B cell (primary cell): ENCODE data around the gene HSPD1. TPM values are rescaled to one million over a fixed set of nuclear protein-coding genes. Genes with fewer than 3 reads are reported as not detected.

Experiments used
- ATAC-seq: fragments of 200-7000 bp; cut with Tn5 transposase; one replicate; pipeline ENCODE4 v1.10.0; 2021; ENCODE audit warnings: low read depth, mild to moderate bottlenecking, moderate number of reproducible peaks, moderate library complexity
- CTCF ChIA-PET: fragments of 350-600 bp; sonication (Branson Sonifier 250); formaldehyde crosslinking; loops from one replicate; lab custom pipeline; 2021; ENCODE audit warnings: antibody characterized with exemption, inconsistent platforms; lab: Charles Lee
- POLR2A ChIA-PET: fragments of 350-600 bp; sonication (Branson Sonifier 250); formaldehyde crosslinking; loops from one replicate; lab custom pipeline; 2021; ENCODE audit warnings: antibody characterized with exemption; lab: Charles Lee
- DNase-seq: peaks from one replicate; pipeline ENCODE4 v3.0.0; 2013
- H2AFZ ChIP-seq: 2 replicates; pipeline ENCODE4 v1.6.1; 2012; ENCODE audit warnings: mild to moderate bottlenecking, low read depth, low read length; ENCODE audit not compliant: insufficient read depth, poor library complexity, severe bottlenecking
- H3K27ac ChIP-seq, 2 donors: 1 replicate in 1 of 2; 2 replicates in 1 of 2; pipeline ENCODE4 v1.5.1; 2012 to 2013; ENCODE audit warnings: low read length in 2 of 2, mild to moderate bottlenecking in 2 of 2, moderate library complexity in 1 of 2
- H3K27me3 ChIP-seq, 4 experiments: fragments of 200-600 bp in 1 of 4; sonication (generic) in 1 of 4; replicated peaks in 1 of 4; 1 replicate in 2 of 4; 2 replicates in 2 of 4; pipeline versions ENCODE4 v1.6.1 to v1.7.0; 2013 to 2016; ENCODE audit warnings: low read length in 3 of 4, mild to moderate bottlenecking in 2 of 4, mixed read lengths in 1 of 4, moderate library complexity in 1 of 4; ENCODE audit not compliant: insufficient read depth in 4 of 4, control insufficient read depth in 3 of 4; ENCODE audit errors: control extremely low read depth in 1 of 4
- H3K36me3 ChIP-seq, 2 experiments: replicated peaks in 1 of 2; 1 replicate in 1 of 2; 2 replicates in 1 of 2; pipeline versions ENCODE4 v1.6.1 to v1.7.1; 2013; ENCODE audit warnings: low read length in 1 of 2; ENCODE audit not compliant: insufficient read depth in 2 of 2, control insufficient read depth in 1 of 2; ENCODE audit errors: control extremely low read depth in 1 of 2, extremely low read depth in 1 of 2
- H3K4me1 ChIP-seq, 2 donors: fragments of 200-600 bp in 1 of 2; sonication (generic) in 1 of 2; 1 replicate in 1 of 2; 2 replicates in 1 of 2; pipeline versions ENCODE4 v1.5.1 to v1.6.1; 2013 to 2017; ENCODE audit warnings: low read length in 2 of 2; ENCODE audit not compliant: control insufficient read depth in 2 of 2, insufficient read depth in 2 of 2
- H3K4me2 ChIP-seq: replicated peaks from 2 replicates; pipeline ENCODE3; 2012; ENCODE audit warnings: mild to moderate bottlenecking, low read depth, low read length; ENCODE audit not compliant: poor library complexity, severe bottlenecking
- H3K4me3 ChIP-seq, 5 experiments: fragments of 200-600 bp in 1 of 5; sonication (generic) in 1 of 5; 1 replicate in 3 of 5; 2 replicates in 2 of 5; pipeline versions ENCODE4 v1.5.1 to v1.7.0; 2011 to 2016; ENCODE audit warnings: low read length in 4 of 5, mild to moderate bottlenecking in 4 of 5, low read depth in 2 of 5, control low read depth in 1 of 5, moderate library complexity in 1 of 5; ENCODE audit not compliant: insufficient read depth in 1 of 5; ENCODE audit errors: control extremely low read depth in 1 of 5, extremely low read depth in 1 of 5
- H3K79me2 ChIP-seq: fragments of 200-600 bp; sonication (generic); one replicate; pipeline ENCODE4 v1.6.0; 2016; ENCODE audit warnings: low read length; ENCODE audit not compliant: control insufficient read depth, insufficient read depth
- H3K9ac ChIP-seq: fragments of 200-600 bp; sonication (generic); 2 replicates; pipeline ENCODE4 v1.6.1; 2017; ENCODE audit warnings: mild to moderate bottlenecking, low read length, moderate library complexity
- H3K9me3 ChIP-seq, 3 donors: one replicate each; pipeline versions ENCODE4 v1.6.1 to v1.7.1; 2013; ENCODE audit warnings: low read length in 2 of 3; ENCODE audit not compliant: control insufficient read depth in 2 of 3, insufficient read depth in 1 of 3; ENCODE audit errors: control extremely low read depth in 1 of 3
- H4K20me1 ChIP-seq: 2 replicates; pipeline ENCODE4 v1.6.0; 2012; ENCODE audit warnings: mild to moderate bottlenecking, low read length; ENCODE audit not compliant: insufficient read depth, control insufficient read depth, poor library complexity, severe bottlenecking
- H3K27ac Mint-ChIP-seq: one replicate; pipeline ENCODE4 v1.8.0; 2021; ENCODE audit warnings: mixed read lengths
- H3K27me3 Mint-ChIP-seq: one replicate; pipeline ENCODE4 v1.8.0; 2021; ENCODE audit warnings: mixed read lengths
- H3K4me1 Mint-ChIP-seq: one replicate; pipeline ENCODE4 v1.8.0; 2021; ENCODE audit warnings: mixed read lengths
- H3K4me3 Mint-ChIP-seq: one replicate; pipeline ENCODE4 v1.8.0; 2021; ENCODE audit warnings: mixed read lengths
- H3K9me3 Mint-ChIP-seq: one replicate; pipeline ENCODE4 v1.8.0; 2022; ENCODE audit warnings: mixed read lengths; ENCODE audit not compliant: insufficient read depth
- CTCF ChIP-seq: fragments of 200-600 bp; IDR thresholded peaks from one replicate; pipeline ENCODE4 v1.8.0; 2022; ENCODE audit warnings: antibody characterized with exemption, mild to moderate bottlenecking
- EZH2 ChIP-seq: IDR thresholded peaks from 2 replicates; pipeline ENCODE4 v1.6.1; 2012; ENCODE audit warnings: borderline replicate concordance, low read depth, mild to moderate bottlenecking, moderate library complexity, low read length; ENCODE audit not compliant: insufficient read depth, poor library complexity, severe bottlenecking
- WGBS: methylation state at CpG from one replicate; pipeline ENCODE4 v1.1.5; 2013; ENCODE audit warnings: missing lambda C conversion rate; ENCODE audit not compliant: insufficient coverage; 5-methylcytosine and 5-hydroxymethylcytosine counted together
- intact Hi-C: fragments of 100-400 bp; cut with micrococcal nuclease; formaldehyde crosslinking; loops from one replicate; pipeline ENCODE4 v1.10.0; 2022
- polyA plus RNA-seq: library from polyadenylated mRNA; depleted of rRNA; stranded (reverse); fragments of >200 nt; gene quantifications from 2 replicates; pipeline ENCODE4 v1.2.3, GENCODE V29; 2012
- total RNA-seq, 2 donors: library from RNA; stranded (reverse); fragments of 120-200 nt in 1 of 2; gene quantifications; 1 replicate in 1 of 2; 2 replicates in 1 of 2; pipeline versions ENCODE4 v1.2.3 to v1.2.4, GENCODE V29; 2013 to 2022

Gene HSPD1
- total and polyA plus RNA-seq, 2 donors (not counting 1 experiment from before 2014, with no cell fraction given), result 46.6 to 112 TPM

DNA sequence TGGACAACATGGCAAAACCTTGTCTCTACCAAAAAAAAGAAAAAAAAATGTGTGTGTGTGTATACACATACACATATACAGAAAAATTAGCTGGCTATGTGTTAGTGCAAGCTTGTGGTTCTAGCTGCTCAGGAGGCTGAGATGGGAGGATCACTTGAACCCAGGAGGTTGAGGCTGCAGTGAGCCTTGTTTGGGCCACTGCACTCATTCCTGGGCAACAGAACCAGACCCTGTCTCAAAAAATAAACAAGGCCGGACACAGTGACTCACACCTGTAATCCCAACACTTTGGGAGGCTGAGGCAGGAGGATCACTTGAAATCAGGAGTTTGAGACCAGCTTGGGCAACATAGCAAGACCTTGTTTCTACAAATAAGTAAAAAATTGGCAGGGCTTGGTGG lies 44.2 kb downstream of the HSPD1 start:
- H3K4me2 ChIP-seq, result peak overlapping the region; percentile 79
- H3K79me2 ChIP-seq, result peaks cover 67% of the 10 kb centered on the region
- H3K9me3 ChIP-seq, result peaks cover 0 to 3% (median 0%) of the 10 kb centered on the region in 3 donors
- no peaks in the 10 kb centered on the region for H3K27me3 ChIP-seq
- CTCF ChIA-PET, result interaction anchor here (0.6 kb wide), 1 partner anchor 48 kb away, joined by 3 read pairs; no protein-coding TSS in a partner anchor
- POLR2A ChIA-PET, result interaction anchor here (0.6 to 1.0 kb wide), 2 partner anchors 21 to 33 kb away, joined by 3 to 5 read pairs; partner anchors contain the start of gene SF3B1
- H3K4me3 ChIP-seq, result no peak overlapping the region
- Mint-ChIP-seq H3K4me1 (peaks cover 47% of the 10 kb centered on the region), H3K4me3 (peak overlapping the region; percentile 26), H3K27me3 (no peaks in the 10 kb centered on the region), H3K27ac (no peak overlapping the region), H3K9me3 (no peaks in the 10 kb centered on the region)
- no peak overlapping the region for H3K27ac ChIP-seq
- WGBS, result no CpG with 5 or more reads among the region's 1 CpG
- H2AFZ ChIP-seq, result no peak overlapping the region
- H4K20me1 ChIP-seq, result peaks cover 31% of the 10 kb centered on the region
- intact Hi-C loops, result no loop called here
- H3K4me1 ChIP-seq, result peaks cover 17 to 19% of the 10 kb centered on the region in 2 donors
- peaks cover 0 to 13% of the 10 kb centered on the region in 2 experiments for H3K36me3 ChIP-seq
- ATAC-seq, result no peak
- TF ChIP-seq EZH2 (no peak), CTCF (no peak)
- DNase-seq, result no peak
- H3K9ac ChIP-seq, result no peak overlapping the region

- H4K20me1 ChIP-seq, result peaks cover 26% of the 10 kb centered on the region
These were observed 44.7 kb downstream of the HSPD1 start for GRCh38 chr2:197454923-197455322.

More at GRCh38 chr2:197454923-197455322, 44.7 kb downstream of the HSPD1 start:
- Histone ChIP-seq H3K9me3 (peaks cover 0 to 3% (median 0%) of the 10 kb centered on the region in 3 donors), H3K79me2 (peaks cover 62% of the 10 kb centered on the region), H3K27me3 (no peaks in the 10 kb centered on the region), H3K4me3 (peak overlapping the region in 2 of 5 experiments; percentile 82 to 89), H3K27ac (no peak overlapping the region), H3K9ac (peak overlapping the region; percentile 90), H3K4me2 (peak overlapping the region; percentile 79), H3K36me3 (peaks cover 0 to 7% of the 10 kb centered on the region in 2 experiments), H2AFZ (no peak overlapping the region), H3K4me1 (peaks cover 17 to 19% of the 10 kb centered on the region in 2 donors)
- TF ChIP-seq EZH2, result no peak
- TF ChIP-seq CTCF, result no peak
- no peak overlapping the region for H3K27ac Mint-ChIP-seq
- DNase-seq, result no peak
- no peaks in the 10 kb centered on the region for H3K9me3 Mint-ChIP-seq
- H3K4me3 Mint-ChIP-seq, result peak overlapping the region; percentile 99
- intact Hi-C loops, result no loop called here
- 91% methylated on average over 2 of the region's 2 CpGs for WGBS
- ChIA-PET POLR2A (interaction anchor here (0.6 to 1.0 kb wide), 2 partner anchors 20 to 32 kb away, joined by 3 to 5 read pairs; partner anchors contain the start of gene SF3B1), CTCF (no interaction called here)
- H3K27me3 Mint-ChIP-seq, result no peaks in the 10 kb centered on the region
- no peak for ATAC-seq
- peaks cover 47% of the 10 kb centered on the region for H3K4me1 Mint-ChIP-seq
